Stomach (tissue), 9 donors: ENCODE results near the gene LRRC8C. TPM values are rescaled to one million over a fixed set of nuclear protein-coding genes. Genes with fewer than 3 reads are reported as not detected.

Source experiments
- DNase-seq, 2 donors: peaks; one replicate each; pipeline versions ENCODE4 v3.0.0 to v3.0.0-alpha.2; 2013 to 2019
- H3K27ac ChIP-seq, 5 donors: fragments of 200-600 bp in 4 of 5; sonication (generic) in 4 of 5; one replicate each; pipeline ENCODE4 v1.5.1; 2013 to 2019; ENCODE audit warnings: mild to moderate bottlenecking in 1 of 5, moderate library complexity in 1 of 5
- H3K27me3 ChIP-seq, 3 donors: fragments of 200-600 bp; sonication (generic); one replicate each; pipeline ENCODE4 v1.5.1; 2017 to 2019; ENCODE audit warnings: mixed run types in 1 of 3
- H3K36me3 ChIP-seq, 4 donors: fragments of 200-600 bp; sonication (generic); 1 replicate in 3 of 4; 2 replicates in 1 of 4; pipeline ENCODE4 v1.5.1; 2016 to 2019
- H3K4me1 ChIP-seq, 4 donors: fragments of 200-600 bp; sonication (generic); one replicate each; pipeline ENCODE4 v1.5.1; 2016 to 2019
- H3K4me3 ChIP-seq, 4 donors: fragments of 200-600 bp; sonication (generic) in 3 of 4; one replicate each; pipeline ENCODE4 v1.5.1; 2016 to 2019; ENCODE audit warnings: mild to moderate bottlenecking in 1 of 4
- H3K9me3 ChIP-seq, 4 donors: fragments of 200-600 bp; sonication (generic); one replicate each; pipeline ENCODE4 v1.5.1; 2016 to 2019
- CTCF ChIP-seq, 7 experiments: fragments of 450-650 bp in 4 of 7; fragments of 200-600 bp in 3 of 7; sonication (generic) in 3 of 7; IDR thresholded peaks; one replicate each; pipeline ENCODE4 v1.5.1; 2016 to 2019; ENCODE audit warnings: antibody characterized with exemption in 7 of 7, control low read depth in 2 of 7, mild to moderate bottlenecking in 1 of 7
- EP300 ChIP-seq: sonication (generic); formaldehyde crosslinking; IDR thresholded peaks from one replicate; pipeline ENCODE4 v1.6.1; 2017; ENCODE audit warnings: antibody characterized with exemption
- POLR2A ChIP-seq, 4 donors: fragments of 450-650 bp; IDR thresholded peaks; one replicate each; pipeline ENCODE4 v1.6.1; 2016; ENCODE audit warnings: antibody characterized with exemption in 4 of 4, control low read depth in 2 of 4, mild to moderate bottlenecking in 1 of 4, moderate library complexity in 1 of 4
- POLR2AphosphoS5 ChIP-seq, 3 donors: sonication (generic); formaldehyde crosslinking; IDR thresholded peaks; one replicate each; pipeline ENCODE4 v1.6.1; 2016; ENCODE audit warnings: antibody characterized with exemption in 3 of 3
- WGBS, 5 donors: extraction: QIAGEN DNeasy Blood & Tissue Kit in 3 of 5; methylation state at CpG; one replicate each; pipeline versions ENCODE4 v1.1.5 to v1.1.7; 2013 to 2018; 5-methylcytosine and 5-hydroxymethylcytosine counted together
- intact Hi-C: fragments of 100-400 bp; cut with DNase I; formaldehyde crosslinking; loops from one replicate; pipeline ENCODE4 v1.15.1; 2023; ENCODE audit warnings: low total_unique reads
- polyA plus RNA-seq, 3 donors: library from polyadenylated mRNA; stranded (reverse); fragments of 200-250 nt; gene quantifications; one replicate each; pipeline ENCODE4 v1.2.3, GENCODE V29; 2013
- total RNA-seq, 5 donors: library from RNA; depleted of rRNA; stranded (reverse); fragments of >200 nt; gene quantifications; one replicate each; pipeline versions ENCODE4 v1.1.0 to v1.2.3, GENCODE V29; 2014 to 2016
- donor health status: healthy with polysubstance abuse.
- donor health status: Bipolar disorder and iron deficiency.
- donor health status: healthy.

Gene LRRC8C
- total and polyA plus RNA-seq, 8 donors, result 0.45 to 14.8 (median 1.4) TPM

GRCh38 chr1:89646259-89646658, 13.3 kb downstream of the LRRC8C start:
- Histone ChIP-seq H3K36me3 (no peaks in the 10 kb centered on the region), H3K9me3 (peaks cover 0 to 9% (median 0%) of the 10 kb centered on the region in 4 donors), H3K4me3 (no peak overlapping the region), H3K4me1 (no peaks in the 10 kb centered on the region), H3K27ac (no peak overlapping the region), H3K27me3 (no peaks in the 10 kb centered on the region)
- no peak for DNase-seq
- intact Hi-C loops, result no loop called here
- 0 to 55% (median 23%) methylated on average over 1 of the region's 1 CpG for WGBS, 5 donors
- no peak for TF ChIP-seq EP300
- no peak for TF ChIP-seq POLR2AphosphoS5 (IDR thresholded peaks at IDR 0.05)
- TF ChIP-seq CTCF (IDR thresholded peaks at IDR 0.05), result no peak
- TF ChIP-seq POLR2A (IDR thresholded peaks at IDR 0.05), result no peak

GRCh38 chr1:89649783-89650182, 16.9 kb downstream of the LRRC8C start:
- DNase-seq, result no peak
- Histone ChIP-seq H3K36me3 (no peaks in the 10 kb centered on the region), H3K9me3 (peaks cover 0 to 9% (median 0%) of the 10 kb centered on the region in 4 donors), H3K4me1 (no peaks in the 10 kb centered on the region), H3K27me3 (no peaks in the 10 kb centered on the region), H3K4me3 (no peak overlapping the region), H3K27ac (no peak overlapping the region)
- intact Hi-C loops, result no loop called here
- TF ChIP-seq POLR2A (IDR thresholded peaks at IDR 0.05) (no peak), POLR2AphosphoS5 (IDR thresholded peaks at IDR 0.05) (no peak), CTCF (IDR thresholded peaks at IDR 0.05) (no peak), EP300 (no peak)

GRCh38 chr1:89652373-89652772, 19.5 kb downstream of the LRRC8C start:
- Histone ChIP-seq H3K27me3 (no peaks in the 10 kb centered on the region), H3K36me3 (no peaks in the 10 kb centered on the region), H3K9me3 (no peaks in the 10 kb centered on the region), H3K4me1 (no peaks in the 10 kb centered on the region), H3K27ac (no peak overlapping the region), H3K4me3 (no peak overlapping the region)
- intact Hi-C loops, result no loop called here
- 60 to 74% (median 65%) methylated on average over 2 of the region's 2 CpGs for WGBS, 5 donors
- no peak for DNase-seq
- TF ChIP-seq POLR2A (IDR thresholded peaks at IDR 0.05) (no peak), POLR2AphosphoS5 (IDR thresholded peaks at IDR 0.05) (no peak), EP300 (no peak), CTCF (IDR thresholded peaks at IDR 0.05) (no peak)

- Histone ChIP-seq H3K9me3 (no peaks in the 10 kb centered on the region), H3K4me3 (no peak overlapping the region), H3K27me3 (no peaks in the 10 kb centered on the region), H3K36me3 (no peaks in the 10 kb centered on the region), H3K4me1 (peaks cover 0 to 9% (median 4%) of the 10 kb centered on the region in 4 donors), H3K27ac (no peak overlapping the region)
- TF ChIP-seq CTCF (IDR thresholded peaks at IDR 0.05) (no peak), POLR2A (IDR thresholded peaks at IDR 0.05) (no peak), POLR2AphosphoS5 (IDR thresholded peaks at IDR 0.05) (no peak), EP300 (no peak)
- peak in 1 of 2 donors; percentile 36 for DNase-seq
- intact Hi-C loops, result no loop called here
- WGBS, 5 donors, result 32 to 44% (median 42%) methylated on average over 3 of the region's 3 CpGs
Measured at GRCh38 chr1:89657886-89658285, 25.0 kb downstream of the LRRC8C start.
